Breast epithelium (tissue), 4 donors: ENCODE measurements around the gene MTFR2. TPM values are rescaled to one million over a fixed set of nuclear protein-coding genes. Genes with fewer than 3 reads are reported as not detected.
A peak's percentile ranks its signal among the peaks of the same experiment; 100 is the strongest.

Source experiments
- DNase-seq, 2 donors: peaks; one replicate each; pipeline ENCODE4 v3.0.0-alpha.2; 2019; ENCODE audit warnings: low spot score in 2 of 2
- H3K27ac ChIP-seq, 2 donors: fragments of 200-600 bp; sonication (generic) in 1 of 2; one replicate each; pipeline ENCODE4 v1.5.1; 2016 to 2019; ENCODE audit warnings: mild to moderate bottlenecking in 1 of 2
- H3K27me3 ChIP-seq, 2 donors: fragments of 200-600 bp; sonication (generic) in 1 of 2; one replicate each; pipeline versions ENCODE4 v1.5.1 to v1.6.0; 2017 to 2019; ENCODE audit warnings: control low read depth in 1 of 2, mild to moderate bottlenecking in 1 of 2
- H3K36me3 ChIP-seq: fragments of 200-600 bp; one replicate; pipeline ENCODE4 v1.5.1; 2019
- H3K4me1 ChIP-seq, 2 donors: fragments of 200-600 bp; sonication (generic); one replicate each; pipeline ENCODE4 v1.5.1; 2016 to 2019; ENCODE audit warnings: control low read depth in 1 of 2
- H3K4me3 ChIP-seq, 3 donors: fragments of 200-600 bp; sonication (generic); 1 replicate in 2 of 3; 2 replicates in 1 of 3; pipeline ENCODE4 v1.5.1; 2016 to 2019; ENCODE audit warnings: mild to moderate bottlenecking in 3 of 3, moderate library complexity in 2 of 3
- H3K9me3 ChIP-seq, 2 donors: fragments of 200-600 bp; sonication (generic) in 1 of 2; one replicate each; pipeline ENCODE4 v1.5.1; 2016 to 2019; ENCODE audit warnings: control low read depth in 1 of 2
- POLR2A ChIP-seq: fragments of 450-650 bp; IDR thresholded peaks from one replicate; pipeline ENCODE4 v1.6.1; 2016; ENCODE audit warnings: antibody characterized with exemption, mild to moderate bottlenecking, moderate library complexity
- POLR2AphosphoS5 ChIP-seq, 3 donors: sonication (generic); formaldehyde crosslinking; IDR thresholded peaks; one replicate each; pipeline ENCODE4 v1.6.1; 2017; ENCODE audit warnings: antibody characterized with exemption in 3 of 3
- intact Hi-C: fragments of 100-400 bp; cut with DNase I; formaldehyde crosslinking; loops from one replicate; pipeline ENCODE4 v1.15.1; 2023; ENCODE audit warnings: low total_unique reads
- total RNA-seq, 3 donors: library from RNA; depleted of rRNA; stranded (reverse); fragments of >200 nt; gene quantifications; one replicate each; pipeline ENCODE4 v1.1.0, GENCODE V29; 2016
- TF ChIP-seq, protein P1 (sequence below), 3 donors: fragments of 450-650 bp; IDR thresholded peaks; one replicate each; pipeline ENCODE4 v1.5.1; 2016 to 2017; ENCODE audit warnings: antibody characterized with exemption in 3 of 3, mild to moderate bottlenecking in 3 of 3, moderate library complexity in 3 of 3

The MTFR2 gene
- total RNA-seq, 3 donors from 2014 or later, result 0.66 to 2.7 (median 0.73) TPM

DNA sequence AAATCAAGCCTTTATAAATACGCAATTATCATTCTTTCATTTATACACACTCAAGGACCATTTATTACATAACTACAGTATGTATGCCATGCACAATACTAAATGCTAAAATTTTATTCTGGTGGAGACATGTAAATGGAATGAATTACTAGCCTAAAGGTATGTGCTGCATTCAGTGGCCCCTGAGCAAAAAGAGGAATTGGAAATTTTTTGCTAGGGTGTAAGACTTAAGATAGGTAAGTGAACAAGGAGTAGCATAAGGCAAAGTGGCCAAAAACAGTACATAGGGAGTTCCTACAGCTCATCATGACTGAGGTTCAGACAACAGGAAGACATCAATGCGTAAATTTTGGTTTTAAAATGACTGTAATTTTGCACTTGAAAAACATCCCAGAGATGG, 2.3 kb upstream of the MTFR2 start:
- H3K9me3 ChIP-seq, result no peaks in the 10 kb centered on the region
- H3K4me1 ChIP-seq, result no peaks in the 10 kb centered on the region
- intact Hi-C loops, result no loop called here
- no peak for DNase-seq
- no peak overlapping the region for H3K27ac ChIP-seq
- H3K27me3 ChIP-seq, result no peaks in the 10 kb centered on the region
- TF ChIP-seq POLR2AphosphoS5 (IDR thresholded peaks at IDR 0.05), result no peak
- TF ChIP-seq, protein P1, sequence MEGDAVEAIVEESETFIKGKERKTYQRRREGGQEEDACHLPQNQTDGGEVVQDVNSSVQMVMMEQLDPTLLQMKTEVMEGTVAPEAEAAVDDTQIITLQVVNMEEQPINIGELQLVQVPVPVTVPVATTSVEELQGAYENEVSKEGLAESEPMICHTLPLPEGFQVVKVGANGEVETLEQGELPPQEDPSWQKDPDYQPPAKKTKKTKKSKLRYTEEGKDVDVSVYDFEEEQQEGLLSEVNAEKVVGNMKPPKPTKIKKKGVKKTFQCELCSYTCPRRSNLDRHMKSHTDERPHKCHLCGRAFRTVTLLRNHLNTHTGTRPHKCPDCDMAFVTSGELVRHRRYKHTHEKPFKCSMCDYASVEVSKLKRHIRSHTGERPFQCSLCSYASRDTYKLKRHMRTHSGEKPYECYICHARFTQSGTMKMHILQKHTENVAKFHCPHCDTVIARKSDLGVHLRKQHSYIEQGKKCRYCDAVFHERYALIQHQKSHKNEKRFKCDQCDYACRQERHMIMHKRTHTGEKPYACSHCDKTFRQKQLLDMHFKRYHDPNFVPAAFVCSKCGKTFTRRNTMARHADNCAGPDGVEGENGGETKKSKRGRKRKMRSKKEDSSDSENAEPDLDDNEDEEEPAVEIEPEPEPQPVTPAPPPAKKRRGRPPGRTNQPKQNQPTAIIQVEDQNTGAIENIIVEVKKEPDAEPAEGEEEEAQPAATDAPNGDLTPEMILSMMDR (IDR thresholded peaks at IDR 0.05), result no peak
- no peak for TF ChIP-seq POLR2A
- no peak overlapping the region for H3K4me3 ChIP-seq
- no peaks in the 10 kb centered on the region for H3K36me3 ChIP-seq

DNA sequence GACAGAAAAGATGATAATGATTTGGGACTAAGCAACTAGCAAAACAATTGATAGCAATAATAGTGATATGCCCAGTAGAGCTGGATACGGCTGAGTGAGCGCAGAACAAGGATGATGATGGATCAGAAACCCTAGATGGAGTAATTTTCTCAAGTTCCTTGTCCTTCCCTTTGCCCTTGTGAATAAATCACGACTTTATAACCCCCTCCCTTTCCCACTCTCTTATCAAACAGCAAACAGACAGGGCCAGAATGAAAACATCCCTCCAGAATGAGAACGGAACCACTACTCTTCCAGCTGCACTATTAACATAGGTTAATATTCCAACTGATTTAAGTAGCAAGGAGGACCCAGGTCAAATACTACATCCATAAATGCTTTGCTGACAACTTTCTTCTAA, 1.3 kb upstream of the MTFR2 start:
- no peak overlapping the region for H3K27ac ChIP-seq
- TF ChIP-seq, protein P1 (IDR thresholded peaks at IDR 0.05), result no peak
- TF ChIP-seq POLR2A (no peak), POLR2AphosphoS5 (IDR thresholded peaks at IDR 0.05) (no peak)
- H3K4me1 ChIP-seq, result no peaks in the 10 kb centered on the region
- intact Hi-C loops, result no loop called here
- no peaks in the 10 kb centered on the region for H3K27me3 ChIP-seq
- no peak for DNase-seq
- H3K36me3 ChIP-seq, result no peaks in the 10 kb centered on the region
- H3K9me3 ChIP-seq, result no peaks in the 10 kb centered on the region
- no peak overlapping the region for H3K4me3 ChIP-seq

DNA sequence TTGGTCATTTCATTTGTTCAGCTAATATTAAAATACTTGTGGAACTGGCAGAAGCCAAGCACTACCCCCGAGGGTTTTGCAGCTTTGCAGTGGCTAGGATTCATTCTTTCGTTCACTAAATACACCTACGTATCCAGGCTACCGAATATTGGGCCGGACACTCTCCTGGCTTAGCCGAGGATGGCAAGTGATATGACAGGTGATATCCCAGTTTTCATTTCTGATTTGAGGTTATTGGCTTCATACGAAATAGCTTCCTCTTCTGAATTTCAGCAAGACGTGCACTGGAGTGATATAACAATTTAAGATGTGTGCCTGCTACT, 536 bp upstream of the MTFR2 start:
- TF ChIP-seq POLR2A (no peak), POLR2AphosphoS5 (IDR thresholded peaks at IDR 0.05) (no peak)
- TF ChIP-seq, protein P1 (IDR thresholded peaks at IDR 0.05), result no peak
- Histone ChIP-seq H3K4me3 (peak overlapping the region; percentile 64 to 77 (median 76)), H3K4me1 (no peaks in the 10 kb centered on the region), H3K9me3 (no peaks in the 10 kb centered on the region), H3K27me3 (no peaks in the 10 kb centered on the region), H3K27ac (no peak overlapping the region), H3K36me3 (no peaks in the 10 kb centered on the region)
- intact Hi-C loops, result no loop called here
- no peak for DNase-seq

DNA sequence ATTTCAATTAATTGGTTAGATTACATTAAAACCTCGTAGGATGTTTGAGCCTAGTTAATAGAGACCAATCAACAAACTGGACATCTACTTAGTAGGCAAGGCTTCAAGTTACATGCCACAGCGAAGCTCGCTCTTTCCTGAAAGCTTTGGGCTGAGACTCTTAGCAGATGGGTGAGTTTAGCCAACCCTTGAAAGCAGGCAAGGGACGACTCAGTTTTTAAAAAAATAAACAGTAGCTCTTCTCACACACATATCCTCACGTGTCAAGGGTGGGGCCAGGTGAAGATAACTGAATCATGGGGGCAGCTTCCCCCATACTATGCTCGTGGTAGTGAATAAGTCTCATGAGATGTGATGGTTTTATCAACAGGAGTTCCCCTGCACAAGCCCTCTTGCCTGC, 775 bp downstream of the MTFR2 start:
- intact Hi-C loops, result no loop called here
- TF ChIP-seq, protein P1 (IDR thresholded peaks at IDR 0.05), result no peak
- TF ChIP-seq POLR2AphosphoS5 (IDR thresholded peaks at IDR 0.05) (no peak), POLR2A (no peak)

DNA sequence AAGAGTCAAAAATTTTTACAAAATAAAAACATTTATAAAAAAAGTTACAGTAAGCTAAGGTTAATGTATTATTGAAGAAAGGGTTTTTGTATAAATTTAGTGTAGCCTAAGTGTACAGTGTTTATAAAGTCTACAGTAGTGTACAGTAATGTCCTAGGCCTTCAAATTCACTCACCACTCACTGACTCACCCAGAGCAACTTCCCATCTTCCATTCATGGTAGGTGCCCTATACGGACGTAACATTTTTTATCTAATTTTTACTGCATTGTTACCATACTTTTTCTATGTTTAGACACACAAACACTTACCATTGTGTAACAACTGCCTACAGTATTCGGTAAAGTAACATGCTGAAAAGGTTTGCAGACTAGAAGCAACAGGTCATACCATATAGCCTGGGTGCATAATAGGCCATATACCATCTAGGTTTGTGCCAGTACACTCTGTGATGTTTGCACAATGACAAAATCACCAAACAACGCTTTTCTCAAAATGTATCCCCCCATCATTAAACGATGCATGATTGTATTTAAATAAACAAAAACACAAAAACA, 6.0 kb downstream of the MTFR2 start:
- Histone ChIP-seq H3K27me3 (no peaks in the 10 kb centered on the region), H3K4me1 (no peaks in the 10 kb centered on the region), H3K4me3 (no peak overlapping the region), H3K27ac (no peak overlapping the region), H3K9me3 (no peaks in the 10 kb centered on the region), H3K36me3 (no peaks in the 10 kb centered on the region)
- TF ChIP-seq, protein P1 (IDR thresholded peaks at IDR 0.05), result no peak
- TF ChIP-seq POLR2AphosphoS5 (IDR thresholded peaks at IDR 0.05) (no peak), POLR2A (no peak)
- intact Hi-C loops, result no loop called here
- no peak for DNase-seq

More for the DNA sequence above, 775 bp downstream of the MTFR2 start:
- DNase-seq, result no peak
- H3K27me3 ChIP-seq, result no peaks in the 10 kb centered on the region
- no peak overlapping the region for H3K27ac ChIP-seq
- H3K4me1 ChIP-seq, result no peaks in the 10 kb centered on the region
- H3K4me3 ChIP-seq, result peak overlapping the region; percentile 64 to 77 (median 76)
- no peaks in the 10 kb centered on the region for H3K9me3 ChIP-seq
- H3K36me3 ChIP-seq, result no peaks in the 10 kb centered on the region
